Left ventricle myocardium inferior (tissue), 1 donor: ENCODE measurements around the gene KRTAP8-1. TPM values are rescaled to one million over a fixed set of nuclear protein-coding genes. Genes with fewer than 3 reads are reported as not detected.

ENCODE experiments used
- DNase-seq: peaks from one replicate; pipeline ENCODE4 v3.0.0-alpha.2; 2020
- H3K27ac ChIP-seq: fragments of 200-600 bp; replicated peaks from 2 replicates; pipeline ENCODE4 v1.8.0; 2021
- H3K27me3 ChIP-seq: fragments of 200-600 bp; 2 replicates; pipeline ENCODE4 v1.8.0; 2021; ENCODE audit warnings: low read depth
- H3K36me3 ChIP-seq: fragments of 200-600 bp; 2 replicates; pipeline ENCODE4 v1.8.0; 2021
- H3K4me1 ChIP-seq: fragments of 200-600 bp; 2 replicates; pipeline ENCODE4 v1.8.0; 2021
- H3K4me3 ChIP-seq: fragments of 200-600 bp; 2 replicates; pipeline ENCODE4 v1.8.0; 2021; ENCODE audit warnings: mild to moderate bottlenecking, moderate library complexity
- H3K9me3 ChIP-seq: fragments of 200-600 bp; replicated peaks from 2 replicates; pipeline ENCODE4 v1.8.0; 2021
- CTCF ChIP-seq: fragments of 200-600 bp; IDR thresholded peaks from 2 replicates; pipeline ENCODE4 v1.8.0; 2021; ENCODE audit warnings: antibody characterized with exemption, mild to moderate bottlenecking, borderline replicate concordance
- intact Hi-C: fragments of 100-400 bp; cut with micrococcal nuclease; formaldehyde crosslinking; loops from one replicate; pipeline ENCODE4 v1.11.0; 2022
- long read RNA-seq: library from polyadenylated mRNA; unstranded; transcript quantifications from one replicate; pipeline ENCODE4 v2.0.0, GENCODE V29; 2021
- total RNA-seq: library from RNA; stranded (reverse); fragmentation: NEBNext Ultra II Directional; extraction: Animal tissue kit (Norgen Biotek cat#: 25700); gene quantifications from one replicate; pipeline ENCODE4 v1.2.1, GENCODE V29; 2021
- donor health status: DM: no; HTN: yes; CAD: no; lungs with severe emphysema.

KRTAP8-1 gene, protein sequence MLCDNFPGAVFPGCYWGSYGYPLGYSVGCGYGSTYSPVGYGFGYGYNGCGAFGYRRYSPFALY
- not detected for total RNA-seq
- long read RNA-seq = 0 reads

DNA sequence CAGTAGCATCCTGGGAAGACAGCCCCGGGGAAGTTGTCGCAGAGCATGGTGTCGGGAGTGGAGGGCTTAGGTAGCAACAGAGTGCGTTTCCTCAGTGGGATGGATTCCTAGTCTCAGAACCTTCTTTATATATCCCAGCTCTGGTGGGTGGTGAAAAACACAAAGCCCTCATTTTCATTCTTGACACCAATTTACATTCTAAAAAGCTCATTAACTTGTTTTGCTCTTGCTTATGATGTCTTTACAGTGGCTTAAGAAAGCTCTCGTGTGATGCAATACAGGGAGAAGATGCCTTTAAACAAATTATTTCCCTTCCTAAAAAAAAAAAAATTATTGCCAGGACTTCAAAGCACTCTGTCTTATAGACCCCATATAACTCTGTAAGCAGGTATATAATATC, at the start of gene KRTAP8-1:
KRTAP8-1 (minus strand) TSS at position 101 of the 400 bp plus-strand sequence; CDS start at position 47, 54 bp downstream.
- intact Hi-C loops = no loop called here
- no peak for TF ChIP-seq CTCF
- no peaks in the 10 kb centered on the region for H3K27me3 ChIP-seq

GRCh38 chr21:30847627-30848500, 34.8 kb upstream of the KRTAP8-1 start:
- peaks cover 15% of the 10 kb centered on the region for H3K9me3 ChIP-seq
- H3K27me3 ChIP-seq = no peaks in the 10 kb centered on the region
- H3K4me3 ChIP-seq = no peak overlapping the region
- no peaks in the 10 kb centered on the region for H3K36me3 ChIP-seq
- TF ChIP-seq CTCF = no peak
- intact Hi-C loops = no loop called here
- H3K4me1 ChIP-seq = no peaks in the 10 kb centered on the region
- no peak for DNase-seq
- H3K27ac ChIP-seq = no peak overlapping the region

More for the DNA sequence above, at the start of gene KRTAP8-1:
- Histone ChIP-seq H3K27ac (no peak within 1 kb of the TSS), H3K36me3 (no peaks in the 10 kb centered on the region), H3K4me1 (no peaks in the 10 kb centered on the region), H3K9me3 (no peaks in the 10 kb centered on the region), H3K4me3 (no peak within 1 kb of the TSS)
- DNase-seq = no peak

DNA sequence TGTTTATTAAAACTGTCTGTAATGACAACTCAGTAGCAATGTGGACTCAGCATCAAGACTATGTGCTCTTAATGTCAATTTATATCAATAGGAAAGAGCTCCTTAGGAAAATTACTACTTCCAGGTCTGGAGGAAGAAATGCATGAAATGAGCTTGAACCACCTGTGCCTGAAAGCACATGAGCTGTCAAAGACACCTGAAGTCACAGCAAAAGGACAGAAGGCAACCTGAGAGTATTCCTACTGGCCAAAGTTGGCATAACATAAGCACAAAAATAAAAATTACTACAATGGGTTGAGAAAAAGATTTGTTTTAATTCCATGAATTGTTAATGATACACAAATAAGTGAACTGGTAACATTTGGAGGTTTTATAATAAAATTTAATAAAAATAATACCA, 29.9 kb upstream of the KRTAP8-1 start:
- DNase-seq = no peak
- H3K4me3 ChIP-seq = no peak overlapping the region
- no peak for TF ChIP-seq CTCF
- no peaks in the 10 kb centered on the region for H3K4me1 ChIP-seq
- peaks cover 10% of the 10 kb centered on the region for H3K9me3 ChIP-seq
- no peak overlapping the region for H3K27ac ChIP-seq
- intact Hi-C loops = no loop called here
- H3K27me3 ChIP-seq = no peaks in the 10 kb centered on the region
- H3K36me3 ChIP-seq = no peaks in the 10 kb centered on the region

- H3K4me1 ChIP-seq = no peaks in the 10 kb centered on the region
- no peak overlapping the region for H3K4me3 ChIP-seq
- no peak for DNase-seq
- no peak overlapping the region for H3K27ac ChIP-seq
- intact Hi-C loops = loop anchor here (10.0 kb wide), 1 partner anchor 245 kb away; no protein-coding TSS in a partner anchor
- no peaks in the 10 kb centered on the region for H3K36me3 ChIP-seq
- no peaks in the 10 kb centered on the region for H3K27me3 ChIP-seq
- H3K9me3 ChIP-seq = peaks cover 10% of the 10 kb centered on the region
- no peak for TF ChIP-seq CTCF
These were observed 26.2 kb upstream of the KRTAP8-1 start for GRCh38 chr21:30839304-30839703.

GRCh38 chr21:30838536-30838935, 25.5 kb upstream of the KRTAP8-1 start:
- no peak overlapping the region for H3K4me3 ChIP-seq
- H3K27me3 ChIP-seq = no peaks in the 10 kb centered on the region
- intact Hi-C loops = loop anchor here (10.0 kb wide), 1 partner anchor 246 kb away; no protein-coding TSS in a partner anchor
- no peak for DNase-seq
- no peaks in the 10 kb centered on the region for H3K4me1 ChIP-seq
- TF ChIP-seq CTCF = no peak
- no peaks in the 10 kb centered on the region for H3K36me3 ChIP-seq
- H3K9me3 ChIP-seq = peaks cover 10% of the 10 kb centered on the region
- no peak overlapping the region for H3K27ac ChIP-seq
